Measurements from ENCODE around the gene TSPAN6.

The TSPAN6 gene

DNA sequence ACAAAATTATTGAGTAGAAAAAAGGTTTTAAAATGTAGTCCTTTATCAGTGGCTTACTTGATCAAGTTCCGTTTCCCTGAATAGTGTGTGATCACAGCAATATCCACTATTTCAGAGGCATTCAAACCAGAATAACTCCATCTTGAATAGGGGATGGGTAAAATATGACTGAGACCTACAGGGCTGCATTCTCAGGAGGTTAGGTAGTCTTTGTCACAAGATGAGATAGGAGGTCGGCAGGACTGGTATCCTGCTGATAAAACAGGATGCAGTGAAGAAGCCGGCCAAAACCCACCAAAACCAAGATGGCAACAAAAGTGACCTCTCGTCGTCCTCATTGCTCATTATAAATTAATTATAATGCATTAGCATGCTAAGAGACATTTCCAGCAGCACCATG is 24.7 kb downstream of the TSPAN6 start:
- DNase-seq (ENCODE audit: low spot score): no peak
- in situ Hi-C loops (cut with MboI; ENCODE audit: low pct_unique_long_range_greater_than_20kb, low sequenced_read_pairs, unreplicated experiment): no loop called here

DNA sequence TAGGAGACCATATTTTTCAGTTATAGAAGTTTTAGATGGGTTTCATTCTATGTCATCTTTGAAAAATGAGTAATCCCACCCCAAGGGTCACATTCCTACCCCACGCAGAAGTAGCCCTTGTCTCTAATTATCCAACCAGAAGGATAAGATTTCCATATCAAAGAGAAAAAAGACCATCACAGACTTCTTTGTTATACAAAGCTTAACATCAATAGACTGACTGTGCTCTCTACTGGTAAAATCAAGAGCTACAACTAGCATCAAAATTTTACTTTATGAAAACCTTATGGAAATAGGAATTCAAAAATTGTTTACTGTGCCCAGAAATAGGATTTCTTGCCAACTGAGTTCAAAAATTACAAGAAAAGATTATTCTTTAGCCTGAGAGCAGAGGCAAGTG is 27.0 kb downstream of the TSPAN6 start:
- TF ChIP-seq, protein P1, sequence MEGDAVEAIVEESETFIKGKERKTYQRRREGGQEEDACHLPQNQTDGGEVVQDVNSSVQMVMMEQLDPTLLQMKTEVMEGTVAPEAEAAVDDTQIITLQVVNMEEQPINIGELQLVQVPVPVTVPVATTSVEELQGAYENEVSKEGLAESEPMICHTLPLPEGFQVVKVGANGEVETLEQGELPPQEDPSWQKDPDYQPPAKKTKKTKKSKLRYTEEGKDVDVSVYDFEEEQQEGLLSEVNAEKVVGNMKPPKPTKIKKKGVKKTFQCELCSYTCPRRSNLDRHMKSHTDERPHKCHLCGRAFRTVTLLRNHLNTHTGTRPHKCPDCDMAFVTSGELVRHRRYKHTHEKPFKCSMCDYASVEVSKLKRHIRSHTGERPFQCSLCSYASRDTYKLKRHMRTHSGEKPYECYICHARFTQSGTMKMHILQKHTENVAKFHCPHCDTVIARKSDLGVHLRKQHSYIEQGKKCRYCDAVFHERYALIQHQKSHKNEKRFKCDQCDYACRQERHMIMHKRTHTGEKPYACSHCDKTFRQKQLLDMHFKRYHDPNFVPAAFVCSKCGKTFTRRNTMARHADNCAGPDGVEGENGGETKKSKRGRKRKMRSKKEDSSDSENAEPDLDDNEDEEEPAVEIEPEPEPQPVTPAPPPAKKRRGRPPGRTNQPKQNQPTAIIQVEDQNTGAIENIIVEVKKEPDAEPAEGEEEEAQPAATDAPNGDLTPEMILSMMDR (IDR thresholded peaks at IDR 0.05; ENCODE audit: extremely low read depth, insufficient read depth, missing control alignments): no peak
- in situ Hi-C loops (cut with MboI; ENCODE audit: low pct_unique_long_range_greater_than_20kb, low sequenced_read_pairs, unreplicated experiment): no loop called here
- DNase-seq (ENCODE audit: low spot score): no peak

More for the DNA sequence above, 24.7 kb downstream of the TSPAN6 start:
- TF ChIP-seq, protein P1 (IDR thresholded peaks at IDR 0.05; ENCODE audit: extremely low read depth, insufficient read depth, missing control alignments): no peak

DNA sequence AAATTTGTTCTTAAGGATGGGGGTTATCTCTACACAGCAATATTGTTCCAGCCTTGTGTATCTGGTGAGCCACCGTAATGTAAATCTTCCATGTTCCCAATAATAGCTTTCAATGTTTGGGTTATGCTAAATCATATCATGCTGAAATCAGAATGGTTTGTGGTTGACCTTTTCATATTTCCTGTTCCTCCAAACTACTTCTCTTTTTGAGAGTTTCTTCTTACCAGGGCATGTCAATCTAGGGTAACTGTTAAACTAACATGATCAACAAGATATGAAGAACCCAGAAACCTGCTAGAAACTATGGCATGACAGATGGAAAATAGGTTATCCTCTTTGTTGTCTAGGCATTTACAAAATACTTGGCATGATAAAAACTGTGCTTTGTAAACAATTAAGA is 29.9 kb downstream of the TSPAN6 start:
- DNase-seq (ENCODE audit: low spot score): no peak
- in situ Hi-C loops (cut with MboI; ENCODE audit: low pct_unique_long_range_greater_than_20kb, low sequenced_read_pairs, unreplicated experiment): no loop called here
- TF ChIP-seq, protein P1 (IDR thresholded peaks at IDR 0.05; ENCODE audit: extremely low read depth, insufficient read depth, missing control alignments): no peak

DNA sequence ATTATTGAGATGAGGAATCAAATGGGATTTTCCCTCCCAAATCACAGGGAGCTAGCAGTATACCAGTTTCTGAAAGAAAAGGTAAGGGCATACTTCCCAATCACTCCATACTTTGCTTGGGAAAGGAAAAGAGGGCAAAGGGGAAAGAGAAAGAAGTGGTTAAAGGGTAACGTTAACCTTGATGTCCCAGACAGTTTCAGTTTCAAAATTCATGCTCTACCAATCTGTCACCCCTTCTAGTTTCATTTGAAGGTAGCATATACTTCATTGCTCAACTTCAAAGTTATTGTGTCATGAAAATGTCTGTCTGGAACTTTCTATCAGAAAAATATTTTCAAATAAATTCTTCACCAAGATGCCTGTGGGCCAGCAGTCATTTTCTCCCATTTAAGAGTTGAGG is 35.8 kb downstream of the TSPAN6 start:
- no peak for DNase-seq (ENCODE audit: low spot score)
- in situ Hi-C loops (cut with MboI; ENCODE audit: low pct_unique_long_range_greater_than_20kb, low sequenced_read_pairs, unreplicated experiment): no loop called here
- TF ChIP-seq, protein P1 (IDR thresholded peaks at IDR 0.05; ENCODE audit: extremely low read depth, insufficient read depth, missing control alignments): no peak

DNA sequence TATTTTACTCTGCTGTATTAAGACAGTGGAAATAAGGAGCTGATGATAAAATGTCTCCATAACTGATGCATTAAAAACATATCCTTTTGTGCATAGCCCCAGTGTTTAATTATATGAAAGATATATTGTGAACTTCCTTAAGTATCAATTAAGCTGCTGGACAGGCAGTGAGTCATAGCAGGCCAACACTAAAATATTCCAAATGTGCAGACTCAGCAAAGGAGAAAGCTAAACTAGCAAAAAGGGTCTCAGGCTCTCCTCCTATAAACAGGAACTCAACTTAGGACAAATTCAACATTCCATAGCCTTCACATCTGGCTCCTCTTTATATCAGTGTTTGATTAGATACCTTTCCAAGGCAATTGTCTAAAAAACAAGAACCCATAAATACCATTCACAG is 36.3 kb downstream of the TSPAN6 start:
- in situ Hi-C loops (cut with MboI; ENCODE audit: low pct_unique_long_range_greater_than_20kb, low sequenced_read_pairs, unreplicated experiment): no loop called here
- TF ChIP-seq, protein P1 (IDR thresholded peaks at IDR 0.05; ENCODE audit: extremely low read depth, insufficient read depth, missing control alignments): no peak
- no peak for DNase-seq (ENCODE audit: low spot score)

DNA sequence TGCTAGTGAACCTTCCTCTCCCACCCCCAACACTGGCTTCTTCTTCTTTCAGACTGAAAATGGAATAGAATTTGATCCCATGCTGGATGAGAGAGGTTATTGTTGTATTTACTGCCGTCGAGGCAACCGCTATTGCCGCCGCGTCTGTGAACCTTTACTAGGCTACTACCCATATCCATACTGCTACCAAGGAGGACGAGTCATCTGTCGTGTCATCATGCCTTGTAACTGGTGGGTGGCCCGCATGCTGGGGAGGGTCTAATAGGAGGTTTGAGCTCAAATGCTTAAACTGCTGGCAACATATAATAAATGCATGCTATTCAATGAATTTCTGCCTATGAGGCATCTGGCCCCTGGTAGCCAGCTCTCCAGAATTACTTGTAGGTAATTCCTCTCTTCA is 37.1 kb downstream of the TSPAN6 start:
- DNase-seq (ENCODE audit: low spot score): no peak
- in situ Hi-C loops (cut with MboI; ENCODE audit: low pct_unique_long_range_greater_than_20kb, low sequenced_read_pairs, unreplicated experiment): no loop called here
- TF ChIP-seq, protein P1 (IDR thresholded peaks at IDR 0.05; ENCODE audit: extremely low read depth, insufficient read depth, missing control alignments): no peak

DNA sequence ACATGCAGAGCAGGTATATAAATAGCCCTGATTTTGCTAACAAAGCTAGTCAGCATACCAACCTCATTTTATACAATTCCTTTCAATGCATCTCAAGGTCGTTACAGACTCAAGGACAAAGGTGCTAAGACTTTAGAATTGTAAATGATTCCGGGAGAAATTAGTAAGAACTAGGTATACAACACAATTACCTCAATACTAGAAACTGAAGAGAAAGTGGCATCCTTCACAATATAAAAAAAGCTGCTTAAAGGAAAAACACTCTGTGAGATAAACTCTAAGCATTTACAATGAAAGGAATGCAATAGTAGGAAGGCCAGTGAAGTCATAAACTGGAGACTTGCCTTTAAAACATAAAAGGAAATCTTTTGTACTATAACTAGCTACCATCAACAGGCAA is 40.0 kb downstream of the TSPAN6 start:
- no peak for DNase-seq (ENCODE audit: low spot score)
- TF ChIP-seq, protein P1 (IDR thresholded peaks at IDR 0.05; ENCODE audit: extremely low read depth, insufficient read depth, missing control alignments): no peak
- in situ Hi-C loops (cut with MboI; ENCODE audit: low pct_unique_long_range_greater_than_20kb, low sequenced_read_pairs, unreplicated experiment): no loop called here
